Hindlimb muscle (tissue), 1 donor: ENCODE results near the gene LEMD1. TPM values are rescaled to one million over a fixed set of nuclear protein-coding genes. Genes with fewer than 3 reads are reported as not detected.

Experiments
- DNase-seq: peaks from one replicate; pipeline ENCODE4 v3.0.0-alpha.2; 2013
- polyA plus RNA-seq: library from polyadenylated mRNA; unstranded; fragments of 120-200 nt; gene quantifications from one replicate; pipeline ENCODE4 v1.2.1, GENCODE V29; 2013; ENCODE audit not compliant: insufficient read length

The LEMD1 gene
- polyA plus RNA-seq, 1 donor = not detected

- DNase-seq = peak; percentile 68
Observed at GRCh38 chr1:205354259-205355074, 67.4 kb downstream of the LEMD1 start.

GRCh38 chr1:205353612-205354011 lies 68.2 kb downstream of the LEMD1 start:
- no peak for DNase-seq

GRCh38 chr1:205353191-205353590 lies 68.7 kb downstream of the LEMD1 start:
- DNase-seq = no peak

GRCh38 chr1:205351984-205352713 lies 69.7 kb downstream of the LEMD1 start:
- no peak for DNase-seq

- DNase-seq = no peak
Observed at GRCh38 chr1:205350691-205351141, 71.1 kb downstream of the LEMD1 start.

GRCh38 chr1:205350124-205350523 lies 71.7 kb downstream of the LEMD1 start:
- no peak for DNase-seq

GRCh38 chr1:205348554-205349487 lies 73.0 kb downstream of the LEMD1 start:
- DNase-seq = no peak

GRCh38 chr1:205346956-205347574 lies 74.8 kb downstream of the LEMD1 start:
- DNase-seq = no peak

GRCh38 chr1:205345761-205346160 lies 76.1 kb downstream of the LEMD1 start:
- no peak for DNase-seq

- no peak for DNase-seq
Observed at GRCh38 chr1:205344066-205344928, 77.6 kb downstream of the LEMD1 start.

- DNase-seq = no peak
Observed at GRCh38 chr1:205343431-205344065, 78.3 kb downstream of the LEMD1 start.

GRCh38 chr1:205342986-205343385 lies 78.9 kb downstream of the LEMD1 start:
- DNase-seq = no peak

- no peak for DNase-seq
Observed at GRCh38 chr1:205340676-205341075, 81.2 kb downstream of the LEMD1 start.

- no peak for DNase-seq
Observed at GRCh38 chr1:205339717-205340116, 82.1 kb downstream of the LEMD1 start.

- no peak for DNase-seq
Observed at GRCh38 chr1:205339197-205339702, 82.6 kb downstream of the LEMD1 start.

- no peak for DNase-seq
Observed at GRCh38 chr1:205338011-205338410, 83.8 kb downstream of the LEMD1 start.

GRCh38 chr1:205337481-205337880 lies 84.4 kb downstream of the LEMD1 start:
- no peak for DNase-seq

GRCh38 chr1:205335692-205336091 lies 86.2 kb downstream of the LEMD1 start:
- peak; percentile 45 for DNase-seq

- no peak for DNase-seq
Observed at GRCh38 chr1:205332015-205332791, 89.7 kb downstream of the LEMD1 start.
